GM12878 (cell line): ENCODE data around the gene RIOX2. TPM values are rescaled to one million over a fixed set of nuclear protein-coding genes. Genes with fewer than 3 reads are reported as not detected.
A peak's percentile ranks its signal among the peaks of the same experiment; 100 is the strongest.

Experiments used
- ATAC-seq: fragments of 200-7000 bp; cut with Tn5 transposase; 3 replicates; pipeline ENCODE4 v1.9.1; 2020; ENCODE audit warnings: mild to moderate bottlenecking, moderate library complexity
- BruUV-seq: library from RNA; stranded (reverse); fragments of 400-500 nt; replicated peaks from 2 replicates; lab custom pipeline; 2021; lab: Mats Ljungman, UMichigan
- CTCF ChIA-PET: fragments of 300-600 bp; sonication (Branson Sonifier 250); formaldehyde crosslinking; extraction: SDS; loops from one replicate; lab custom pipeline; 2021; ENCODE audit warnings: inconsistent platforms; lab: Yijun Ruan, JAX
- POLR2A ChIA-PET: fragments of 350-600 bp; formaldehyde crosslinking; extraction: SDS; loops from one replicate; lab custom pipeline; 2021; ENCODE audit warnings: inconsistent platforms; lab: Charles Lee
- RAD21 ChIA-PET: fragments of 300-600 bp; sonication (Branson Sonifier 250); formaldehyde crosslinking; loops from one replicate; lab custom pipeline; 2023; ENCODE audit warnings: antibody characterized with exemption; ENCODE audit not compliant: unreplicated experiment; lab: Charles Lee
- SMC1A ChIA-PET: fragments of 300-600 bp; sonication (Branson Sonifier 250); formaldehyde crosslinking; loops from one replicate; lab custom pipeline; 2023; ENCODE audit not compliant: unreplicated experiment, uncharacterized antibody; lab: Charles Lee
- DNase-seq: peaks from one replicate; pipeline ENCODE4 v3.0.0-alpha.2; 2011; ENCODE audit warnings: low read depth, low spot score
- FAIRE-seq: peaks from 3 replicates; lab custom pipeline; 2011; peaks lifted over from hg19 to GRCh38; lab: Jason Lieb, UNC
- H2AFZ ChIP-seq: 2 replicates; pipeline ENCODE4 v1.6.0; 2011; ENCODE audit warnings: low read depth, low read length, control low read depth; ENCODE audit not compliant: control insufficient read depth
- H3K27ac ChIP-seq: 2 replicates; pipeline ENCODE4 v1.5.1; 2011; ENCODE audit warnings: control low read depth; ENCODE audit not compliant: control insufficient read depth, insufficient read depth
- H3K27me3 ChIP-seq, 2 experiments: replicated peaks in 1 of 2; 2 replicates each; pipeline versions ENCODE4 v1.6.0 to v1.6.1; 2011; ENCODE audit warnings: low read length in 1 of 2; ENCODE audit not compliant: control insufficient read depth in 2 of 2, insufficient read depth in 2 of 2
- H3K36me3 ChIP-seq, 2 experiments: 2 replicates each; pipeline ENCODE4 v1.5.1; 2011; ENCODE audit warnings: low read length in 1 of 2; ENCODE audit not compliant: control insufficient read depth in 2 of 2, insufficient read depth in 2 of 2
- H3K4me1 ChIP-seq: 2 replicates; pipeline ENCODE4 v1.6.1; 2011; ENCODE audit warnings: mild to moderate bottlenecking, low read length, moderate library complexity, mixed read lengths; ENCODE audit not compliant: control insufficient read depth, insufficient read depth
- H3K4me2 ChIP-seq: 2 replicates; pipeline ENCODE4 v1.6.0; 2011; ENCODE audit warnings: control low read depth; ENCODE audit not compliant: control insufficient read depth, insufficient read depth
- H3K4me3 ChIP-seq: fragments of 200-600 bp; sonication (generic); 2 replicates; pipeline ENCODE4 v1.5.1; 2016
- H3K79me2 ChIP-seq: 2 replicates; pipeline ENCODE4 v1.6.0; 2011; ENCODE audit warnings: low read length; ENCODE audit not compliant: control insufficient read depth, insufficient read depth
- H3K9ac ChIP-seq: 2 replicates; pipeline ENCODE4 v1.8.0; 2011; ENCODE audit warnings: low read length, control low read depth, mixed read lengths; ENCODE audit not compliant: control insufficient read depth, insufficient read depth
- H3K9me3 ChIP-seq: replicated peaks from 3 replicates; pipeline ENCODE4 v1.5.1; 2011; ENCODE audit warnings: mild to moderate bottlenecking, low read length; ENCODE audit not compliant: control insufficient read depth, insufficient read depth
- H4K20me1 ChIP-seq: 2 replicates; pipeline ENCODE4 v1.6.0; 2011; ENCODE audit not compliant: control insufficient read depth, insufficient read depth
- BHLHE40 ChIP-seq, 2 experiments: fragments of 450-650 bp in 1 of 2; IDR thresholded peaks; 2 replicates each; pipeline ENCODE4 v1.6.1; 2011 to 2017; ENCODE audit warnings: low read depth in 2 of 2, borderline replicate concordance in 1 of 2, improper control_type of control experiment in 1 of 2, low read length in 1 of 2, mild to moderate bottlenecking in 1 of 2
- DPF2 ChIP-seq: fragments of 450-650 bp; IDR thresholded peaks from 2 replicates; pipeline ENCODE4 v1.6.1; 2017; ENCODE audit warnings: mild to moderate bottlenecking
- JUNB ChIP-seq: IDR thresholded peaks from 2 replicates; pipeline ENCODE4 v1.6.1; 2016; ENCODE audit warnings: antibody characterized with exemption, mild to moderate bottlenecking
- KAT2A ChIP-seq: conservative IDR thresholded peaks from 2 replicates; pipeline ENCODE4 v1.6.1; 2011; ENCODE audit warnings: low read depth, low read length; ENCODE audit not compliant: control insufficient read depth
- MTA2 ChIP-seq: fragments of 450-650 bp; IDR thresholded peaks from 2 replicates; pipeline ENCODE4 v1.6.1; 2016; ENCODE audit warnings: low read depth, mild to moderate bottlenecking, moderate library complexity
- SUZ12 ChIP-seq: fragments of 200-600 bp; sonication (generic); IDR thresholded peaks from one replicate; pipeline ENCODE4 v1.6.1; 2018; ENCODE audit warnings: antibody characterized with exemption, mild to moderate bottlenecking; ENCODE audit not compliant: unreplicated experiment
- WGBS: methylation state at CpG from one replicate; pipeline ENCODE4 v1.1.6; 2016; ENCODE audit warnings: low lambda C conversion rate; ENCODE audit not compliant: insufficient replicate concordance, insufficient coverage; ENCODE audit errors: missing lambda C conversion rate; 5-methylcytosine and 5-hydroxymethylcytosine counted together
- in situ Hi-C: fragments of 300-500 bp; cut with MboI; formaldehyde crosslinking; loops from 9 replicates; pipeline ENCODE4 v1.14.3; 2018; ENCODE audit warnings: mixed read lengths
- intact Hi-C: fragments of 100-400 bp; cut with micrococcal nuclease; formaldehyde crosslinking; loops from one replicate; pipeline ENCODE4 v1.14.2; 2022; ENCODE audit not compliant: unreplicated experiment
- polyA plus RNA-seq, 11 experiments: library from polyadenylated mRNA; depleted of rRNA in 4 of 11; unstranded in 6 of 11; stranded (reverse) in 5 of 11; fragments of >200 nt; fragmentation: Nextera tagmentation in 4 of 11; fragmentation: Illumina TruSeq in 1 of 11; extraction: Ambion mirVana in 4 of 11; extraction: Trizol in 1 of 11; gene quantifications; 1 replicate in 1 of 11; 2 replicates in 10 of 11; pipeline versions ENCODE4 v1.2.1 to v1.2.3, GENCODE V29; 2011 to 2016; ENCODE audit warnings: inconsistent platforms in 2 of 11, missing spikeins in 2 of 11, low read depth in 1 of 11
- total RNA-seq, 4 experiments: library from RNA; depleted of rRNA in 3 of 4; stranded (reverse); fragments of >200 nt in 3 of 4; fragmentation: Illumina TruSeq in 1 of 4; extraction: Trizol in 1 of 4; gene quantifications; 2 replicates each; pipeline versions ENCODE4 v1.2.1 to v1.2.3, GENCODE V29; 2013 to 2021

Gene RIOX2
- total and polyA plus RNA-seq, 10 of the 15 experiments (the other 5 are each of a cell fraction or from before 2014, with no cell fraction given), result 24.1 to 52.6 (median 44.0) TPM

DNA sequence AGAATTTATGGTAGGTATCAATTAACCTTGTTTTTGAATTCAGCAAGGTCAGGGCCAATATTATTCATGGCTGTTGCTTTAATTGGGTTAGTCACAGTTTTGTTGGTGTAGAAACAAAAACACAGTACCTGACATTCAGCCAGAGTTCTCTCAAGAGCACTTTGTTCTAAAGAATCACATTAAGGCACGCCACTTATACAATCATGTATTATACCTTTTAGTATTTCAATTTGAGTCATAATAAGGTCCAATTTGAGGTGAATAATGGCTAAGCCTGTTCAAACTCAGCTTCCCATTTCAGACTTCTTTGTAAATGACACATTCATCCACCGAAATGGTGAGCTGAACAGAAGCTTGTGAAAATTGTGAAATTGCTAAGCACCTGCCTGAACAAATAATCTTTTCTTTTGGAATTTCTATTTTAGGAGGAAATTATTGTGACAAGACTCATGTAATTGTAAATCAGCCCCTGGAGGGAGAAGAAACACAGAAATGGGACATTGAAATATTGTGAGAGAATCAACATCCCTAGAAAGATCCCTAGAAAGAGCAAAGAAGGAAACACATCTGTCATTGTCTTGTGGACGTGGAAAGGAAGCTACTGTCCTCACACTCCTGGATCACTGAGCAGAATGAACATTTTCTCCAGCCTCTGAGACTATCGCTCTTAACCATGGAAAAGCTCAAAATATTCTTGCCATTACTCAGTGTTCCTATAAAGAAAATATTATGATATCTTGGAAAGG lies 29.3 kb downstream of the RIOX2 start:
- DNase-seq (no peak), ATAC-seq (no peak; the same call in 1 of the 3 replicates), FAIRE-seq (no peak)
- in situ Hi-C loops, result no loop called here
- ChIA-PET CTCF (interaction anchor here (1.0 to 1.7 kb wide), 3 partner anchors 14 to 82 kb away, joined by 3 to 5 read pairs (median 5); no protein-coding TSS in a partner anchor), POLR2A (interaction anchor here (0.6 kb wide), 1 partner anchor 22 kb away, joined by 6 read pairs; no protein-coding TSS in a partner anchor), RAD21 (interaction anchor here (1.5 kb wide), 1 partner anchor 24 kb away, joined by 5 read pairs; no protein-coding TSS in a partner anchor), SMC1A (interaction anchor here (0.8 to 1.2 kb wide), 3 partner anchors 24 to 120 kb away, joined by 3 to 5 read pairs (median 3); no protein-coding TSS in a partner anchor)
- Histone ChIP-seq H2AFZ (no peak overlapping the region), H3K79me2 (no peaks in the 10 kb centered on the region), H3K36me3 (peaks cover 2 to 21% of the 10 kb centered on the region in 2 experiments; a peak in 3 of 4 replicates), H3K9ac (no peak overlapping the region), H4K20me1 (no peaks in the 10 kb centered on the region), H3K27me3 (no peaks in the 10 kb centered on the region), H3K4me3 (no peak overlapping the region), H3K4me1 (no peaks in the 10 kb centered on the region), H3K4me2 (no peak overlapping the region), H3K27ac (no peak overlapping the region), H3K9me3 (no peaks in the 10 kb centered on the region)
- 60% methylated on average over 4 of the region's 4 CpGs for WGBS
- no peak for TF ChIP-seq KAT2A
- TF ChIP-seq MTA2, result peak; percentile 56
- peak in 1 of 2 experiments; percentile 16; a peak in 1 of 4 replicates for TF ChIP-seq BHLHE40 (IDR thresholded peaks at IDR 0.05; ENCODE audit: borderline replicate concordance in 1 of 2, low read depth in 2 of 2, low read length in 1 of 2)
- no peak for TF ChIP-seq SUZ12
- TF ChIP-seq JUNB, result peak; percentile 47
- peak; percentile 24; the same call in 1 of the 2 replicates for TF ChIP-seq DPF2
- intact Hi-C loops, result no loop called here
- no TSS peak for BruUV-seq
